K562 (cell line): ENCODE data around the gene MDM1. TPM values are rescaled to one million over a fixed set of nuclear protein-coding genes. Genes with fewer than 3 reads are reported as not detected.

ENCODE experiments used
- ATAC-seq: fragments of 200-7000 bp; cut with Tn5 transposase; 3 replicates; pipeline ENCODE4 v1.9.1; 2020; ENCODE audit warnings: moderate library complexity
- BruUV-seq: library from RNA; stranded (reverse); fragments of 400-500 nt; replicated peaks from 2 replicates; lab custom pipeline; 2021; lab: Mats Ljungman, UMichigan
- CTCF ChIA-PET: fragments of 300-600 bp; formaldehyde crosslinking; extraction: SDS; loops from one replicate; lab custom pipeline; 2021; ENCODE audit warnings: low intra/inter-chr PET ratio; lab: Yijun Ruan, JAX
- POLR2A ChIA-PET: fragments of 300-600, 350-650 bp; sonication (Branson Sonifier 250); formaldehyde crosslinking; extraction: SDS; loops from one replicate; lab custom pipeline; 2021; ENCODE audit warnings: antibody characterized with exemption, inconsistent platforms; lab: Yijun Ruan, JAX
- DNase-seq, 4 experiments: peaks; one replicate each; pipeline versions ENCODE4 v3.0.0 to v3.0.0-alpha.2; 2011 to 2018; ENCODE audit warnings: low spot score in 3 of 4, mixed read lengths in 3 of 4; ENCODE audit errors: extremely low read depth in 1 of 4
- FAIRE-seq: peaks from 2 replicates; lab custom pipeline; 2011; peaks lifted over from hg19 to GRCh38; lab: Jason Lieb, UNC
- H2AFZ ChIP-seq: 2 replicates; pipeline ENCODE4 v1.6.0; 2011; ENCODE audit warnings: low read depth, low read length, control low read depth, inconsistent platforms
- H3K27ac ChIP-seq: fragments of 200-600 bp; 3 replicates; pipeline ENCODE4 v1.8.0; 2011; ENCODE audit warnings: low read depth, mild to moderate bottlenecking, control low read depth, inconsistent platforms, low read length, moderate library complexity, mixed read lengths; ENCODE audit errors: extremely low read depth
- H3K27me3 ChIP-seq, 2 experiments: fragments of 300-600 bp in 1 of 2; 2 replicates in 1 of 2; 3 replicates in 1 of 2; pipeline versions ENCODE4 v1.6.0 to v1.8.0; 2011; ENCODE audit warnings: inconsistent platforms in 2 of 2, low read length in 2 of 2, mild to moderate bottlenecking in 1 of 2, mixed read lengths in 1 of 2, moderate library complexity in 1 of 2; ENCODE audit not compliant: control insufficient read depth in 2 of 2, insufficient read depth in 2 of 2
- H3K36me3 ChIP-seq: fragments of 300-600 bp; 3 replicates; pipeline ENCODE4 v1.8.0; 2011; ENCODE audit warnings: mild to moderate bottlenecking, low read length, inconsistent platforms; ENCODE audit not compliant: control insufficient read depth, insufficient read depth
- H3K4me1 ChIP-seq, 2 experiments: fragments of 200-600 bp in 1 of 2; replicated peaks in 1 of 2; 2 replicates in 1 of 2; 3 replicates in 1 of 2; pipeline versions ENCODE4 v1.5.1 to v1.8.0; 2011; ENCODE audit warnings: inconsistent platforms in 2 of 2, low read length in 2 of 2, mild to moderate bottlenecking in 1 of 2, mixed read lengths in 1 of 2, moderate library complexity in 1 of 2; ENCODE audit not compliant: control insufficient read depth in 2 of 2, insufficient read depth in 2 of 2
- H3K4me2 ChIP-seq: 2 replicates; pipeline ENCODE4 v1.6.1; 2011; ENCODE audit warnings: low read length, control low read depth, inconsistent platforms, mixed read lengths; ENCODE audit not compliant: insufficient read depth
- H3K4me3 ChIP-seq: fragments of 200-600 bp; sonication (generic), shearing (Covaris generic); 2 replicates; pipeline ENCODE4 v1.5.1; 2016; ENCODE audit warnings: control low read depth, inconsistent platforms
- H3K79me2 ChIP-seq: fragments of 200-600 bp; 3 replicates; pipeline ENCODE4 v1.8.0; 2011; ENCODE audit warnings: low read length, inconsistent platforms; ENCODE audit not compliant: control insufficient read depth, insufficient read depth
- H3K9ac ChIP-seq, 2 experiments: 2 replicates each; pipeline versions ENCODE4 v1.6.0 to v1.6.1; 2011; ENCODE audit warnings: low read depth in 2 of 2, low read length in 2 of 2, control low read depth in 1 of 2, inconsistent platforms in 1 of 2, mild to moderate bottlenecking in 1 of 2, mixed read lengths in 1 of 2; ENCODE audit not compliant: insufficient read depth in 1 of 2
- H3K9me1 ChIP-seq: one replicate; pipeline ENCODE4 v1.6.0; 2011; ENCODE audit warnings: inconsistent platforms, mild to moderate bottlenecking, low read length, moderate library complexity; ENCODE audit not compliant: control insufficient read depth, insufficient read depth
- H3K9me3 ChIP-seq: replicated peaks from 2 replicates; pipeline ENCODE4 v1.5.1; 2011; ENCODE audit warnings: low read depth, low read length, inconsistent platforms; ENCODE audit not compliant: control insufficient read depth, insufficient read depth
- H4K20me1 ChIP-seq: replicated peaks from 2 replicates; pipeline ENCODE4 v1.6.1; 2011; ENCODE audit warnings: low read length, inconsistent platforms, mixed read lengths; ENCODE audit not compliant: control insufficient read depth, insufficient read depth
- ESRRA ChIP-seq: fragments of 450-650 bp; IDR thresholded peaks from 2 replicates; pipeline ENCODE4 v1.6.1; 2014; ENCODE audit warnings: low read depth, mild to moderate bottlenecking, moderate library complexity, borderline replicate concordance
- HDAC1 ChIP-seq, 2 experiments: fragments of 450-650 bp; IDR thresholded peaks; 2 replicates each; pipeline ENCODE4 v1.6.1; 2016 to 2017; ENCODE audit warnings: inconsistent platforms in 1 of 2, mild to moderate bottlenecking in 1 of 2, moderate library complexity in 1 of 2
- HMG20B ChIP-seq: fragments of 250-450 bp; sonication (Bioruptor Pico); IDR thresholded peaks from 2 replicates; pipeline ENCODE4 v1.5.0; 2021; ENCODE audit warnings: mild to moderate bottlenecking
- MAFG ChIP-seq: fragments of 450-650 bp; conservative IDR thresholded peaks from 2 replicates; pipeline ENCODE4 v1.6.1; 2016; ENCODE audit warnings: missing genetic modification characterization, missing compliant biosample characterization
- RFX1 ChIP-seq: fragments of 450-650 bp; IDR thresholded peaks from 2 replicates; pipeline ENCODE4 v1.6.1; 2016; ENCODE audit warnings: mild to moderate bottlenecking, moderate library complexity
- TBL1XR1 ChIP-seq, 2 experiments: IDR thresholded peaks; 2 replicates each; pipeline ENCODE4 v1.6.1; 2012; ENCODE audit warnings: improper control_type of control experiment in 2 of 2, low read length in 2 of 2, mild to moderate bottlenecking in 1 of 2
- ZNF212 ChIP-seq: fragments of 450-650 bp; formaldehyde crosslinking; IDR thresholded peaks from 2 replicates; pipeline ENCODE4 v1.4.0; 2020; ENCODE audit warnings: mild to moderate bottlenecking
- WGBS: fragments of 100-300 bp; shearing (Covaris generic); methylation state at CpG from one replicate; pipeline ENCODE4 v1.1.6; 2016; ENCODE audit warnings: low coverage, mixed read lengths; ENCODE audit not compliant: insufficient coverage; ENCODE audit errors: missing lambda C conversion rate; 5-methylcytosine and 5-hydroxymethylcytosine counted together
- in situ Hi-C: fragments of 300-500 bp; cut with MboI; formaldehyde crosslinking; loops from 4 replicates; pipeline ENCODE4 v1.15.0; 2018; ENCODE audit warnings: inconsistent platforms, mixed read lengths
- intact Hi-C: fragments of 100-400 bp; cut with micrococcal nuclease; formaldehyde crosslinking; loops from 2 replicates; pipeline ENCODE4 v1.14.2; 2022
- polyA plus RNA-seq, 8 experiments: library from polyadenylated mRNA; depleted of rRNA in 4 of 8; stranded (reverse) in 5 of 8; unstranded in 3 of 8; fragments of >200 nt; fragmentation: Nextera tagmentation in 2 of 8; fragmentation: Illumina TruSeq in 1 of 8; extraction: Ambion mirVana in 2 of 8; extraction: Trizol in 1 of 8; gene quantifications; 2 replicates each; pipeline versions ENCODE4 v1.2.1 to v1.2.3, GENCODE V29; 2011 to 2014; ENCODE audit warnings: inconsistent platforms in 1 of 8, missing spikeins in 1 of 8
- total RNA-seq, 7 experiments: library from RNA; depleted of rRNA in 6 of 7; stranded (reverse); fragments of >200 nt in 6 of 7; fragmentation: Illumina TruSeq in 2 of 7; extraction: Trizol in 2 of 7; gene quantifications; 2 replicates each; pipeline versions ENCODE4 v1.2.1 to v1.2.3, GENCODE V29; 2011 to 2021; ENCODE audit warnings: low replicate concordance in 1 of 7
- TF ChIP-seq, protein P1 (sequence below): sonication (generic); formaldehyde crosslinking; IDR thresholded peaks from 2 replicates; pipeline ENCODE4 v1.8.1; 2022; ENCODE audit warnings: missing genetic modification reagents

MDM1 gene
- total and polyA plus RNA-seq, 9 of the 15 experiments (the other 6 are each of a cell fraction or from before 2014, with no cell fraction given), result 7.5 to 16.8 (median 13.1) TPM

DNA sequence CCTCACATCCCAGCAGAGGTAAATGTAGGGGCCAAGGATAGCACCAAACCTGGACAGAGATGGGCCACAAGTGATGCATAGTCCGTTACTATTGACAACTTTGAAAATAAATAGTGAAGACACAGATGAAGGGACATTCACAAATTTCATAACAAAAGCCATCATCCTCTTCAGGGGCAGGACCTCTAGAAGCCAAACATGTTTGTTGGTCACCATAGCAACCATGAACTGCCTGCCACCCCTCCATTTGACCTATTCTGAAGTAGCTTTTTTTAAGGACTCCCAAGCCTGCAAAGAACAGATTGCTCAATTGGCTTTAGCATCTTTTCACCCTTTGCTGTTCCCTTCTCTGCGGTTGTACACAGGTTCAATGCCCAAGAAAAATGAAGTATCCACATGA is 35.7 kb upstream of the MDM1 start:
- Histone ChIP-seq H2AFZ (peak overlapping the region; percentile 65; the same call in 1 of the 2 replicates), H3K79me2 (no peaks in the 10 kb centered on the region), H3K9ac (no peak overlapping the region), H3K4me1 (peaks cover 17 to 58% of the 10 kb centered on the region in 2 experiments), H3K9me3 (peaks cover 4% of the 10 kb centered on the region; the same call in 1 of the 2 replicates), H3K27me3 (no peaks in the 10 kb centered on the region), H3K4me2 (no peak overlapping the region), H4K20me1 (no peaks in the 10 kb centered on the region), H3K27ac (no peak overlapping the region), H3K36me3 (no peaks in the 10 kb centered on the region), H3K9me1 (no peaks in the 10 kb centered on the region), H3K4me3 (no peak overlapping the region)
- DNase-seq, result no peak
- ATAC-seq, result no peak
- CTCF ChIA-PET, result no interaction called here
- FAIRE-seq, result no peak
- POLR2A ChIA-PET, result no interaction called here
- intact Hi-C loops, result loop anchor here (5.0 kb wide), 1 partner anchor 244 kb away; the partner anchor contains the start of gene RAP1B
- BruUV-seq, result no TSS peak
- no peak for TF ChIP-seq ZNF212 (CRISPR knock-in tag)
- peak; percentile 84 for TF ChIP-seq RFX1
- WGBS, result 50% methylated on average over 2 of the region's 2 CpGs
- in situ Hi-C loops, result no loop called here

DNA sequence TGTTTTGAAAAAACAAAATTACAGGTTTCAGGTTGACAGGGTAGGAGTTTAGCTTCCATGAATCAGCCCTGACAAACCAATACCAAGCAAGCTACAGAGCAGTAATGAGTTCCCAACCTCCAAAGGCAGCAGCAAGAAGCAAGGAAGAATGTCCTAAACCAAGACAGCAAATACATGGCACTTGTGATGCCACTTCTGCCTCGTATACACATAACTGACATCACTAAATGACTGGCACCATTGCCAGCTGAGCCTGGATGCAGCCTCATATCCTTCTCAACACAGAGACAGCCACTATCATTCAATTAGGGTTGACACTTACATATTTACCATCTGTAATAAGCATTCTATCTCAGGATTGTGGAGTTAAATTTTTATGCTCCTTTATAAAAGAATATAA is 35.0 kb upstream of the MDM1 start:
- POLR2A ChIA-PET, result no interaction called here

More for the DNA sequence above, 35.0 kb upstream of the MDM1 start:
- DNase-seq (no peak), FAIRE-seq (no peak), ATAC-seq (no peak)
- Histone ChIP-seq H3K79me2 (no peaks in the 10 kb centered on the region), H3K27me3 (no peaks in the 10 kb centered on the region), H3K4me3 (no peak overlapping the region), H3K9me1 (no peaks in the 10 kb centered on the region), H2AFZ (no peak overlapping the region), H3K36me3 (no peaks in the 10 kb centered on the region), H3K4me1 (peaks cover 17 to 58% of the 10 kb centered on the region in 2 experiments), H3K27ac (no peak overlapping the region), H4K20me1 (no peaks in the 10 kb centered on the region), H3K9me3 (peaks cover 4% of the 10 kb centered on the region; the same call in 1 of the 2 replicates), H3K4me2 (no peak overlapping the region), H3K9ac (no peak overlapping the region)
- TF ChIP-seq TBL1XR1 (IDR thresholded peaks at IDR 0.05; ENCODE audit: low read length in 2 of 2) (no peak), HMG20B (CRISPR knock-in tag) (no peak), ESRRA (no peak), MAFG (tag) (no peak), HDAC1 (IDR thresholded peaks at IDR 0.05) (no peak)
- TF ChIP-seq, protein P1, sequence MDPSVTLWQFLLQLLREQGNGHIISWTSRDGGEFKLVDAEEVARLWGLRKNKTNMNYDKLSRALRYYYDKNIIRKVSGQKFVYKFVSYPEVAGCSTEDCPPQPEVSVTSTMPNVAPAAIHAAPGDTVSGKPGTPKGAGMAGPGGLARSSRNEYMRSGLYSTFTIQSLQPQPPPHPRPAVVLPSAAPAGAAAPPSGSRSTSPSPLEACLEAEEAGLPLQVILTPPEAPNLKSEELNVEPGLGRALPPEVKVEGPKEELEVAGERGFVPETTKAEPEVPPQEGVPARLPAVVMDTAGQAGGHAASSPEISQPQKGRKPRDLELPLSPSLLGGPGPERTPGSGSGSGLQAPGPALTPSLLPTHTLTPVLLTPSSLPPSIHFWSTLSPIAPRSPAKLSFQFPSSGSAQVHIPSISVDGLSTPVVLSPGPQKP, result no peak
- BruUV-seq, result no TSS peak
- intact Hi-C loops (loop anchor here (5.0 kb wide), 1 partner anchor 245 kb away; the partner anchor contains the start of gene RAP1B), in situ Hi-C loops (no loop called here)
- WGBS, result 14% methylated on average over 1 of the region's 1 CpG
- CTCF ChIA-PET, result no interaction called here
